Chondrocyte (in vitro differentiated cells): ENCODE results near the gene NKX3-2. TPM values are rescaled to one million over a fixed set of nuclear protein-coding genes. Genes with fewer than 3 reads are reported as not detected.

Source experiments
- DNase-seq: peaks from one replicate; pipeline ENCODE4 v3.0.0; 2021; ENCODE audit warnings: mixed read lengths, low spot score
- H3K27ac Mint-ChIP-seq: one replicate; pipeline ENCODE4 v1.8.0; 2021; ENCODE audit warnings: mild to moderate bottlenecking, moderate library complexity, mixed read lengths; ENCODE audit not compliant: unreplicated experiment
- H3K27me3 Mint-ChIP-seq: 2 replicates; pipeline ENCODE4 v1.8.0; 2021; ENCODE audit warnings: low read depth, mixed read lengths
- H3K36me3 Mint-ChIP-seq: 2 replicates; pipeline ENCODE4 v1.8.0; 2021; ENCODE audit warnings: low read depth, mixed read lengths
- H3K4me1 Mint-ChIP-seq: 2 replicates; pipeline ENCODE4 v1.8.0; 2021; ENCODE audit warnings: low read depth, mild to moderate bottlenecking, mixed read lengths
- H3K4me3 Mint-ChIP-seq: one replicate; pipeline ENCODE4 v1.8.0; 2021; ENCODE audit warnings: mild to moderate bottlenecking, moderate library complexity, mixed read lengths; ENCODE audit not compliant: unreplicated experiment
- H3K9me3 Mint-ChIP-seq: 2 replicates; pipeline ENCODE4 v1.8.0; 2021; ENCODE audit warnings: low read depth, mixed read lengths
- CTCF ChIP-seq: fragments of 200-600 bp; sonication (generic); IDR thresholded peaks from 2 replicates; pipeline ENCODE4 v1.5.0; 2021; ENCODE audit warnings: antibody characterized with exemption, mild to moderate bottlenecking, moderate library complexity
- total RNA-seq: library from RNA; stranded (reverse); gene quantifications from 3 replicates; pipeline ENCODE4 v1.2.1, GENCODE V29; 2021

Gene NKX3-2
- total RNA-seq, 1 donor from 2014 or later, result 2.4 TPM

DNA sequence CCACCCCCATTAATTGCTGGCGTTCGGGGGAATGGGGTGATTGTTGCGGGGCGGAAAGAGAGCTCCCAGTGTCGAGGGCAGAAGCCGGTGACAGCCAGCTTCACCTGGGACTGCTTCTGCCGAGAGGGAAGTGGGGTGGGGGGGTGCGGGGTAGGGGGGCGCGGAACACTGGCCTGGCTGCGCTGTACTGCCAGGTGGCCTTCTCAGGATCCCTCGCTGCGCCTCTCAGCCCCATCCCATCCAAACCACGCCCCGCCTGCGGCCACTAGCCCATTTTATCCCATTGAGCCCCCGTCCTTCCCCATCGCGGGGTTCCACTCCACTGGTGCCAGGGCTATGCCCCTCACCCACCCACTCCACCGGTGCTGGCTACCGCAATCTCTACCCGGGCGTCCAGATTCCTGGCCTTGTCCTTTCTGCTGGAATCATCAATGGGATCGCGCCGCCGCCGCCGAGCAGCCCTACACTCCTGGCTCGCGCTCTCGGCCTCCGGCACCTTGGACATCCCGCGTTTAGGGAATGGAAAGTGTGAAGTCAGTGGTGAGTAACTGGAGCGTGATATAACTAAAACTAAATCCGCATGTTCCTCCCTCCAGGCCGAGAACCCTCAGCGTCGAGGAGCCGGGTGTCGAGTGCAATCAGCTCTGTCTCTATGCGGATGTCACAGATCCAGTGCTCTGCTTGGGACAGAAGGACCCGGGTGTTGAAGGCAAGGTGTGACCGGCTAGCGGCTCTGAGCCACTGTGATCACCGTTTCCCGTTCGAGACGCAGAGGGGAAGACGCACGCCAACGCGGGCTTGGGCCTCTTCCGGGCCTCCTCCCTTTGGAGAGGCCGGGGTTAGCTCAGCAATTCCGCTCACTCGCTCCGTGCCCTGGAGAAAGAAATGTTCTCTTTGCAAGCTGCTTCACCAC lies 20.5 kb downstream of the NKX3-2 start:
- Mint-ChIP-seq H3K9me3 (no peaks in the 10 kb centered on the region), H3K4me1 (peaks cover 3% of the 10 kb centered on the region), H3K36me3 (no peaks in the 10 kb centered on the region), H3K27me3 (peaks cover 21% of the 10 kb centered on the region), H3K27ac (no peak overlapping the region), H3K4me3 (no peak overlapping the region)
- TF ChIP-seq CTCF, result no peak
- DNase-seq, result peak; percentile 82

DNA sequence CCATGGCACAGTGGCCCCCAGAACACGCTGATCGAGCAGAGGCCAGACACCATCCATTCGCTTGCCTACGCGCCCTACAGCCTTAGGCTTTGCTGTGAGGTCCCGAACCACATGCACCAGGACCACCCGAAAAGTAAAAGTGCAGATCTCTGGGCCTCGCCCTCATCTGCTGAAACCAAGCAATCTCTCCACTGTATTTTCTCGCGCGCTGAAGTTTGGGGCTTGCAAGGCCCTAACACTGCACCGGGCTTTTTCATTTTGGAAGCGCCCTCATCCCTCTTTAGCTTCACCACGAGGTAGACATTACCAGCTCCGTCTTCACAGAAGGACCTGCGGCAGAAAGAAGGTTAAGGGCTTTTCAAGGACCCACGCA lies 21.2 kb downstream of the NKX3-2 start:
- no peak for DNase-seq
- no peaks in the 10 kb centered on the region for H3K9me3 Mint-ChIP-seq
- peaks cover 3% of the 10 kb centered on the region for H3K4me1 Mint-ChIP-seq
- no peak overlapping the region for H3K27ac Mint-ChIP-seq
- TF ChIP-seq CTCF, result no peak
- H3K36me3 Mint-ChIP-seq, result no peaks in the 10 kb centered on the region
- peaks cover 21% of the 10 kb centered on the region for H3K27me3 Mint-ChIP-seq
- H3K4me3 Mint-ChIP-seq, result no peak overlapping the region

DNA sequence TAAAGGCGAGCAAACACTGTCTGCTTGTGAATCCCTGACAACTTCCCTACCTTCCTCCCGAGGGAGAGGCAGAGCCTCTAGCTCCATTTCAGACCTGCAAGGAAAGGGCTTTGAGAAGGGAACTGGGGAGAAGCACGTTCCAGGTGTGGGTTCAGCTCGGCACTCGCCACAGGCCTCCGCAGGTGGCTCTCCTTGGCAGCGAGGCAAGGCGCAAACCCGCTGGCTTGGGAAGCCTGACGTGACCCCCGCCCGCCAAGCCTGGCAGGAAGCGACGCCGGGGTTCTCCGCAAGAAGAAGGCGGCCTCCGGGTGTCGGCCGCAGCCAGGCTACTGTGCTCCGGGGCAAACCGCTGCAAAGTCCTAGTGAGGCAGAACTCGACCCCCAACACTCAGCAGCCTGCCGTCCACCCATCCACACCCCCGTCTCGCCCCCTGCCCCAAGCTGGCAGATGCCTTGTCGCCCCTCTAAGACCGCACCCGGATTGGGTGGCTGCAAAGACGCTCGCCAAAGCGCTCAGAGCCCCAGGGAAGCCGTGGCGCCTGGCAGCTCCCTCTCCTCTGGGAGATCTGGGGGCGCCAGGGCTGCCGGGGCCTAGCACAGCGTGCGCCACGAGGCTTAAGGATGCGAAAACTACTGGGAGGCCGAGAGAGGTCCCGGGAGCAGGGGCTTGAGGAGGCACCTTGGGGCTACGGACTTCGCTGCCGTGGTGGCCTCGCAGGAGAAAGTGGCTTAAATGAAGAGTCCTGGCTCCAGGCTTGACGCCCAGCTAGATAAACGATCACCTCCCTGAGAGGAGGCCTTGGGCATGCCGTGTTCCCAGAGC lies 21.8 kb downstream of the NKX3-2 start:
- peaks cover 21% of the 10 kb centered on the region for H3K27me3 Mint-ChIP-seq
- DNase-seq, result peak; percentile 82

DNA sequence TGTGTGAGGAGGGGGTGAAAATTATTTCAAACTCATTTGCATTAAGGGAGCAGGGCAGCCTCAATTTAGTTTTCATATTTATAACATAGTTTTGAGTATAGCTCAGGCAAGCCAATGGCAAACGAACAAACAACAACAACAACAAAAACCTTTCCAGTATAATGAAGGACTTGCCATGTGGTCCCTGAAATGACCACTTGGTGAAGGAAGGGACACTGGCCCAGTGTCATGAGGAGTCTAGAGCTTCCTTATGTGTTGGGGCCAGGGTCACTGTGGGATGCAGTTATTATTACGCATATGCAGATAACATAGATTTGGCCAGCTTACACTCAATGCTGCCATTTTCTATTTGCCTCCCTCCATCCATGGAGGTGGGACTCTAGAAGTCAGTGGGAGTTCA lies 23.3 kb downstream of the NKX3-2 start:
- DNase-seq, result no peak
- H3K27ac Mint-ChIP-seq, result no peak overlapping the region
- H3K36me3 Mint-ChIP-seq, result no peaks in the 10 kb centered on the region
- H3K4me1 Mint-ChIP-seq, result peaks cover 3% of the 10 kb centered on the region
- peaks cover 19% of the 10 kb centered on the region for H3K27me3 Mint-ChIP-seq
- H3K9me3 Mint-ChIP-seq, result no peaks in the 10 kb centered on the region
- TF ChIP-seq CTCF, result no peak
- H3K4me3 Mint-ChIP-seq, result no peak overlapping the region

More for the DNA sequence above, 21.8 kb downstream of the NKX3-2 start:
- Mint-ChIP-seq H3K4me1 (peaks cover 3% of the 10 kb centered on the region), H3K9me3 (no peaks in the 10 kb centered on the region), H3K4me3 (no peak overlapping the region), H3K36me3 (no peaks in the 10 kb centered on the region), H3K27ac (no peak overlapping the region)
- TF ChIP-seq CTCF, result no peak

DNA sequence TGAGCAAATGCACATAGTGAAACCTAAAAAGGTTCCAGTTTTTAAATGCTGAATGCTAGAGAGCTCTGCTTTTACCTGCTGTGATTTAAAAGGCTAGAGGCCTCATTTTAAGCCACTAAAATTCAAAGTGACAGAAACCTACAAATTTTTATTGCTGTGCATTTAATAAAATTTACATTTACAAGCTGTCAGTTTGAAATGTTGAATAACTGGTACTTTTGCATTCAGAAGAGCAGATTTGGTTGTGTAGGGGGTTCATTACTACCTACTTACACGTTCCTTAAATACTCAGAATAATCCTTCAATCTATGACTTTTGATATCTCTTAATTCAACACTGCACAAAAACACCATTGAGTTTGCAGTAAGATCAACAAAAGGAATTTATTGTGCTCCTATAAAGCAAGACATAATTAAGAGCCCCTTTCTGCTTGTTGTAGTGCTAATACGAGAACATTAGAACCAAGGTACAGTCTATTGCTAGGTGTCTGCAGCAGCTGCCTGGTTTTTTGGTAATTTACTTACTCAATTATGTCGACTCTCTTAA lies 27.9 kb downstream of the NKX3-2 start:
- Mint-ChIP-seq H3K4me3 (no peak overlapping the region), H3K9me3 (no peaks in the 10 kb centered on the region), H3K27ac (no peak overlapping the region), H3K4me1 (no peaks in the 10 kb centered on the region), H3K27me3 (peaks cover 18% of the 10 kb centered on the region), H3K36me3 (no peaks in the 10 kb centered on the region)
- no peak for TF ChIP-seq CTCF
- no peak for DNase-seq
